Stimulated activated effector memory CD8-positive, alpha-beta T cell treated with anti-CD3 and anti-CD28 coated beads, Interleukin-12 subunit alpha, Interleukin-12 subunit beta, amount 100 ng/mL, for 72 hours (primary cell): Measurements from ENCODE around the gene INVS.
"Not testable (repeated sequence)": the region's sequence is repeated elsewhere in the genome, so short reads cannot be mapped to it uniquely, and the experiment has no call there.

ENCODE experiments used
- ATAC-seq: fragments of 150-1000 bp; cut with Tn5 transposase; 2 replicates; pipeline ENCODE4 v1.10.0; 2021
- DNase-seq, 2 donors: peaks; one replicate each; pipeline ENCODE4 v3.0.0; 2021 to 2022; ENCODE audit warnings: low spot score in 2 of 2
- H3K27ac Mint-ChIP-seq: one replicate; pipeline ENCODE4 v1.8.0; 2022; ENCODE audit warnings: mild to moderate bottlenecking, mixed read lengths
- H3K36me3 Mint-ChIP-seq: one replicate; pipeline ENCODE4 v1.8.0; 2022; ENCODE audit warnings: mild to moderate bottlenecking, mixed read lengths
- H3K4me1 Mint-ChIP-seq: one replicate; pipeline ENCODE4 v1.8.0; 2022; ENCODE audit warnings: mixed read lengths
- H3K4me3 Mint-ChIP-seq: one replicate; pipeline ENCODE4 v1.8.0; 2022; ENCODE audit warnings: mild to moderate bottlenecking, mixed read lengths
- H3K9me3 Mint-ChIP-seq: one replicate; pipeline ENCODE4 v1.8.0; 2022; ENCODE audit warnings: mixed read lengths

The INVS gene

DNA sequence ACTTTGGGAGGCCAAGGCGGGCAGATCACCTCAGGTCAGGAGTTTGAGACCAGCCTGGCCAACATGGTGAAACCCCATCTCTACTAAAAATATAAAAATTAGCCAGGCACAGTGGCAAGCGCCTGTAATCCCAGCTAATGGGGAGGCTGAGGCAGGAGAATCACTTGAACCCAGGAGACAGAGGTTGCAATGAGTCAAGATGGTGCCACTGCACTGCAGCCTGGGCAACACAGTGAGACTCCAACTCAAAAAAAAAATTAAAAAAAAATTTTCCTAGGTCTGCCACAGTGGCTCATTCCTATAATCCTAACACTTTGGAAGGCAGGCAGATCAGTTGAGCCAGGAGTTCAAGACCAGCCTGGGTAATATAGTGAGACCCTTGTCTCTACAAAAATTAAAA is 4.6 kb upstream of the INVS start:
- ATAC-seq, DNase-seq, H3K27ac Mint-ChIP-seq, H3K4me3 Mint-ChIP-seq, H3K9me3 Mint-ChIP-seq: not testable (repeated sequence)
- Mint-ChIP-seq H3K36me3 (peaks cover 12% of the 10 kb centered on the region), H3K4me1 (peaks cover 38% of the 10 kb centered on the region)

DNA sequence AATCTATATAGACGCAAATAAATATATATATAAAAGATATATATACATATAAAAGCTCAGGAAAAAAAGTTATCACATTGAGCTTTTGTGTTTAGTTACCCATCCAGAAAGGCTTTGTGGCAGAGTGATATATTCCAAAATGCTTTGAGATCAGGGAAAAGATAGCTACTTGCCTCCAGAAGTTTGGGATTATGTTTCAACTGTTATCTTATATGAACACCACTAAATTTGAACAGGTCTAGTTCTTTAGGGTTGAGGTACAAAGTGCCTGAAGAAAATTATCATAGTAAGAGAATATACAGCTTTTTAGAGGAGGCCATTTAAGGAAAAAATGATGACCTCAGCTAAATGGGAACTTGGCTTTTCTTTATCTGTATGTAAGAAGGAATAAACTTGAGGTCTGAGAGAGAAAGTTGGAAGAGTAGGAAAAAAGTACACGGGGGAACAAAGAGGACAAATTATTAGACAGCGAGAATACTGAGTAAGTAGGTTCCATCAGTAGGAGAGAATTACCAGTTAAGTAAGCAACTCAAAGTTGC is 2.6 kb upstream of the INVS start:
- peaks cover 40% of the 10 kb centered on the region for H3K4me1 Mint-ChIP-seq
- H3K4me3 Mint-ChIP-seq: no peak overlapping the region
- DNase-seq: no peak
- H3K36me3 Mint-ChIP-seq: peaks cover 12% of the 10 kb centered on the region
- H3K27ac Mint-ChIP-seq: no peak overlapping the region
- no peaks in the 10 kb centered on the region for H3K9me3 Mint-ChIP-seq
- no peak for ATAC-seq

DNA sequence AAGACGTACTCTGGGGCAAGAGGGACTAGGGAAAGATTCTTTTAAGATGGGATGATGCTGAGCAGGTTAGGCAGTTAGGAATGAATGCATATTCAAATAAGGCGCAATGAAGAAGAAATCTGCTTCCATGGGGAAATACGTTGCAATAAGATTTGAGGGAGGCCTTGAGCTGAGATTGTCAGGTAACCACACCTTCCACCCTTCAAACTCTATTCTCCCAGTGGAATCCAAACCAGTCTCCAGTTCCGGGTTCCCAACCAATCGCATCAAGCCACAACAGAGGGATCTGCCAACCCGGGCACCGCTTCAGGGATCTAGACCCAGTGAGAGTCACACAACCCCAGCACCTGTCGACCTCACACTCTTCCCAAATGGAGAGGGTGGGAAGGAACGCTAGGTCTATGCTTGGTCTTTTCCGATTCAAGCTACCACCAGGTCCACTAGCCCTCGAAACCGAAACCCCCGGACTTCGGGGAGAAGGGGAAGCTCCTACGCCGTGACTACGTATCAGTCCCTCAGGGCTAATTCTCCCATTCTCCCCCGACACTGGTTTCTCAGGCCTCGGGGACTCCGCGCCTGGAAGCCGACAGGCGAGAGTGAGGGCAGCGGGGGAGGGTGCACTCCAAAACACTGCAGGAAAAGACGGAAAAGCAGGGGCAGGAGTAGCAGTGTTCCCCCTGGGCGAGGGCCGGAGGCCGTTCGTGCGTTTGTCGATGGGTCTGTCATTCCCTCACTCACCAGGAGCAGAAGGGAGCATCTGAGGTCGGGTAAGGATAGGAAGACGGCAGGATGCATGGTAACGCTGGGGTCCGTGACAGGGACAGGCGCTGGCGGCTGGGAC is 777 bp upstream of the INVS start:
- H3K27ac Mint-ChIP-seq: peak overlapping the region; percentile 97
- peaks cover 28% of the 10 kb centered on the region for H3K4me1 Mint-ChIP-seq
- DNase-seq: peak in 1 of 2 donors; percentile 10
- H3K4me3 Mint-ChIP-seq: peak overlapping the region; percentile 97
- H3K9me3 Mint-ChIP-seq: no peaks in the 10 kb centered on the region
- ATAC-seq: peak; percentile 1
- peaks cover 12% of the 10 kb centered on the region for H3K36me3 Mint-ChIP-seq

DNA sequence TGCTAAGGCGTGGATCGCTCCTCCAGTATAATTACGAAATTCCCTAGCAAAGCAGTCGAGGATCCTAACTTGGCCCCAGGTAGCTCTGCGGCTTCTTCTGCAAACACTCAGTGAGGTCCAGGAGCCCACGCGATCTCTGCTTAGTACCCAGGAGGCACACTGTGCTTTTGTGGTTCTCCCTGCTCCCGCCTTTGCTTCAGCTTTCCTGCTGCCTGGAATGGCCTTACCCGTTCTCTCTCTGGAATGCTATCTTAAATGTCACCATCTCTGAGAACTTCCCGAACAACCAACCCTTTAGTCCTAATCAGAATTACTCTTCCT is 639 bp downstream of the INVS start:
- Mint-ChIP-seq H3K9me3 (no peaks in the 10 kb centered on the region), H3K4me3 (peak overlapping the region; percentile 97), H3K4me1 (peaks cover 21% of the 10 kb centered on the region), H3K27ac (peak overlapping the region; percentile 97), H3K36me3 (peaks cover 12% of the 10 kb centered on the region)
- no peak for ATAC-seq
- DNase-seq: no peak

DNA sequence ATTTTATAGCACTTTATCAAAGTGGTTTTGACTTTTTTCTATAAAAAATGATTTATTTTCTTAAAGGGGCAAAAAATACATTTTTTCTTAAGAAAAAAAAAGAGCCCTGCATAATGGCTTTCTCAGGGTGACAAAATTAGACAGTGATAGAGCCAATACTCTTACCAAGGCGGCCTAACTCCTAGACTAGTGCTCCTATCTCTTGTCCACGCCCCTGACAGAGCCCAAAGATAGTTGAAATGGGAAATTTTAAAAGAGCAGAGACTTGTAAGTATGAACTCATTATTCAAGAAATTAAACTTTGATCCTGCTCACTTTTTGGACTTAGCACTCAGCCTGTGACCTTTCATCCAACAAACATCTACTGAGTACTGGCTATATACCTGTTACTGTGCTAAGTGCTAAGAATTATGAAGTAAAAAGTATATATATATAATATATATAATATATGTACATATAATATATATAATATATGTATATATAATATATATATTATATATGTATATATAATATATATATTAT is 1.2 kb downstream of the INVS start:
- DNase-seq (no peak), ATAC-seq (no peak)
- H3K36me3 Mint-ChIP-seq: peaks cover 12% of the 10 kb centered on the region
- H3K4me1 Mint-ChIP-seq: peaks cover 21% of the 10 kb centered on the region
- no peaks in the 10 kb centered on the region for H3K9me3 Mint-ChIP-seq
- peak overlapping the region; percentile 97 for H3K4me3 Mint-ChIP-seq
- peak overlapping the region; percentile 97 for H3K27ac Mint-ChIP-seq

DNA sequence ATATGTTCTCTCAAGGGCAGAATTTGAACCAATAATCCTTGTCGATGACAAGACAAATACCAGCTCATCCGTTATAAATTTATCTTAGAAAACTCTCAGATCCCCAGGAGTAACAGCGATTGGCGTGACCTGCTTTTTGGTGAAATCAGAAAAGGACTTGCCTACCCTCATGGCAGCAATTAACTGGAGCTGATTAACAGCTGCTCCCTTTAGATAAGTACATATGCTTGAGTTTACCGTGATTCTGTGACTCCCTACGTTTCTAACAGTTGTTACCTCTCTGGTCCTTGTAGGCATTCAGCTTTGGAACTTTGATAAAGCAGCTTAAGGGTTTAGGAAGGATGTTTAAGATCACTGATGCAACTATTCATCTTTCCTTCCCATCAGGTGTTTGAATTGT is 2.6 kb downstream of the INVS start:
- ATAC-seq (no peak), DNase-seq (no peak)
- H3K36me3 Mint-ChIP-seq: peaks cover 12% of the 10 kb centered on the region
- no peaks in the 10 kb centered on the region for H3K9me3 Mint-ChIP-seq
- no peak overlapping the region for H3K4me3 Mint-ChIP-seq
- H3K27ac Mint-ChIP-seq: no peak overlapping the region
- H3K4me1 Mint-ChIP-seq: peaks cover 17% of the 10 kb centered on the region

DNA sequence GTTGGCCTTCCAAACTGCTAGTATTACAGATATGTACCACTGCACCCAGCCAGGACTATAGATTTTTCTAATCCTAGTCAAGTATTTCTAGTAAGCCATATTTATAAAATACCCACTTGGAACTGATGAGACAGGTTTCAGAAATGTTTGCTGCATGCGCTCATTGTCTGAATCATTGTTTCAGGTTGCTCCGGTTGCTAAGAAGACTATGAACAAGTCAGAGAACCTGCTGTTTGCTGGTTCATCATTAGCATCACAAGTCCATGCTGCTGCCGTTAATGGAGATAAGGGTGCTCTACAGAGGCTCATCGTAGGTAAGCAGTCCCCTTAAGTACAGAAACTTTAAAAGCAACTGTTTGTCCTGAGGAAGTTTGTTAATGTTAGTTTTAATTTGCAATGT is 5.3 kb downstream of the INVS start:
- Mint-ChIP-seq H3K27ac (no peak overlapping the region), H3K4me1 (peaks cover 9% of the 10 kb centered on the region), H3K9me3 (no peaks in the 10 kb centered on the region), H3K36me3 (peaks cover 10% of the 10 kb centered on the region), H3K4me3 (no peak overlapping the region)
- peak; percentile 40 for ATAC-seq
- no peak for DNase-seq

DNA sequence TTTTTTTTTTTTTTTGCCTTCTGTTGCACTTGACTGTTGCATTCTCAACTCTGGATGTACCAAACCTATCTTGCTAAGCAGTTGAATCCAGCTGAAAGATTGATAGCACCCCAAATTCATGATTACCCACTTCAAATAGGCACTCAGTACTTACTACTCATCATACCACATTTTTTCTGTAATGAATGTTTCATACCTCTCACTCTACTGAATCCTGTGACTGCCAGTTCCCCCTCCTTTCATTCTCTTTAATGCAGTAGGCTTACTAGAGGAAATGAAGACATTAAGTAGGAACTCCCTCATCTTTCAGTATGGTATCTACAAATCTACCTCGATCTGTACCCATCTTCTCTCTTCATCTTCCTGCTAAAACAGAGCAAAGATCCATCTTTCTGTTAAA is 6.8 kb downstream of the INVS start:
- no peak overlapping the region for H3K27ac Mint-ChIP-seq
- no peak for DNase-seq
- ATAC-seq: peak; percentile 90
- peaks cover 22% of the 10 kb centered on the region for H3K36me3 Mint-ChIP-seq
- H3K4me3 Mint-ChIP-seq: no peak overlapping the region
- H3K4me1 Mint-ChIP-seq: no peaks in the 10 kb centered on the region
- no peaks in the 10 kb centered on the region for H3K9me3 Mint-ChIP-seq

DNA sequence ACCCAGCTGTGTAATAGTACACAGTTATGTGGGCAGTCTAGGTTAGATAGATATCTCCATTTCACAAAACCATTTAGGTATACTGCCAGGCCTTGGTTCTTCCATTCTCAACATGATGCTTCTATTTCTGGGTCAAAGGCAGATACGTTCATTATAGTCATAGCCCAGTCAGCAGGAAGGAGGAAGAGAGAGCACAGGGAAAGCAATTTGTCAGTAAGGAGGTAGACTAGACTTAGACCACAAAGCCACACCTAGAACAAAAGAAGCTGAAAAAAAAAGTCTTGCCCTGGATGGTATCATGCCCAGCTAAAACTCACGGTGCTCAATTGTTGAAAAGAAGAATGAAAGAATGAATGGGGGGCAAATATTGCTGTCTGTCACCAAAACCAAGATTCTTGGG is 7.6 kb downstream of the INVS start:
- H3K4me3 Mint-ChIP-seq: no peak overlapping the region
- H3K27ac Mint-ChIP-seq: no peak overlapping the region
- peak; percentile 67 for ATAC-seq
- DNase-seq: no peak
- peaks cover 29% of the 10 kb centered on the region for H3K36me3 Mint-ChIP-seq
- no peaks in the 10 kb centered on the region for H3K9me3 Mint-ChIP-seq
- no peaks in the 10 kb centered on the region for H3K4me1 Mint-ChIP-seq

DNA sequence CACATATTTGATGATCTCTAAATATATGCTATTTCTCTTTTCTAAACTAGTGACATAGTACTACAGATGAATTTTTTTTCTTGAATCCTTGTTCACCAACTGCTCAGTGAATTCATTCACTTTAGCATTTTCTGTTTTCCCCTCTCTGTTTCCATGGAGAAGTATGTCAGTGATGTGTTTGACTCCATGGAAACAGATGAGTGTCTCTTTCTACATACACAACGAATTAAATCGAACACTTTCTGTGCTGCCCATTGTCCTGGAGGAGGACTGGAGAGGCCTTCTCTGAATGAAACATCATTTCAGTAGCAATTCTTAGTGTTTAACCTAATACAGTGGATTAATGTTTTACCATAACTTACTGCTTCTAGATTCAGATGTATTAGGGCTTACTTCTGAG is 9.5 kb downstream of the INVS start:
- Mint-ChIP-seq H3K27ac (no peak overlapping the region), H3K36me3 (peaks cover 35% of the 10 kb centered on the region), H3K4me3 (no peak overlapping the region), H3K4me1 (peaks cover 5% of the 10 kb centered on the region), H3K9me3 (no peaks in the 10 kb centered on the region)
- ATAC-seq: no peak
- DNase-seq: no peak

DNA sequence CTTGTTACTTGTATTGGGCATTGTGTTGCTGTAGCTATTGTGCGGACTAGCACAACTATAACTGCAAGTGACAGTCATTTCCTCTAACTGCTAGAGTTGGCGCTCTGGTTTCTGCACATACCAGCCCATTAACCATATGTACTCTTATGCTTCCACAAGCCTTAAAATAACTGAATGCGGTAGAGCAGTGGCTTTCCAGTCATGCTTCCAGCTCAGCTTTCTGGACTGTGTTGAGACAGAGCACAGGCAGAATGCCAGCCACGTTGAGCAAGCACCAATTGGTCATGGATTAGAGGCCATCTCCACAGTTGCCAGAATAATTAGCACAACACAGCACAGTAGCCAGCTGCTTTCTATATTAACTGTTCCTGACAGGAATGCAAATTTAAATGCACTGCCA is 12.2 kb downstream of the INVS start:
- no peak overlapping the region for H3K4me3 Mint-ChIP-seq
- no peaks in the 10 kb centered on the region for H3K9me3 Mint-ChIP-seq
- ATAC-seq: no peak
- no peak for DNase-seq
- peaks cover 9% of the 10 kb centered on the region for H3K4me1 Mint-ChIP-seq
- H3K36me3 Mint-ChIP-seq: peaks cover 35% of the 10 kb centered on the region
- no peak overlapping the region for H3K27ac Mint-ChIP-seq

DNA sequence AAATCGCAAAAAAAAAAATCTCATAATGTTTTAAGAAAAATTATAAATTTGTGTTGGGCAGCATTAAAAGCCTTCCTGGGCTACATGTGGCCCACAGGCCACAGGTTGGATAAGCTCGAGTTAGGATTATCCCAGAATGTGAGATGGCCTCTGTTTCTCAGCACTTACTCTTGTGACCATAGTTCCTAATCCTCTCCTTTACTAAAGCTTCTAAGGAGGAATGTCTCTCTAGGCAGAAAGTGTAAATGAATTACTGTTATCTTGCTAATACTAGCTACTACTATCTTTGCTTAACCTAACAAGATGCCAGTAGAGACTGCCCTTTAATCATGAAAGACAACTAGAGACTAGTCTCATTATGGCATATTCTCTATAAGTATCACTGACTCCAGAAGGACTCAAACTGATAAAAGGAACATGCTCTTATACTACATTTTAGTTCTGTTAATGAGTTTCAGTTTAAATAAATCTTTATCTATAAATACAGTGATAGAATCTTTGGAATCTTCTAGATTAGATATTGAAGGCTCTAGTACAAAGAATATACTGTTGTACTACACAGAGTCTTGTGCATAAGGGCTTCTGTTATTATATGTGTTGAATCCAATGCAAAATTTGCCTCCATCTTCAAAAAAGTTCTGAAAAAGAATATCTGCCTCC is 13.8 kb downstream of the INVS start:
- DNase-seq (no peak), ATAC-seq (no peak)
- Mint-ChIP-seq H3K9me3 (no peaks in the 10 kb centered on the region), H3K27ac (peak overlapping the region; percentile 18), H3K4me1 (peaks cover 9% of the 10 kb centered on the region), H3K4me3 (no peak overlapping the region), H3K36me3 (peaks cover 35% of the 10 kb centered on the region)

DNA sequence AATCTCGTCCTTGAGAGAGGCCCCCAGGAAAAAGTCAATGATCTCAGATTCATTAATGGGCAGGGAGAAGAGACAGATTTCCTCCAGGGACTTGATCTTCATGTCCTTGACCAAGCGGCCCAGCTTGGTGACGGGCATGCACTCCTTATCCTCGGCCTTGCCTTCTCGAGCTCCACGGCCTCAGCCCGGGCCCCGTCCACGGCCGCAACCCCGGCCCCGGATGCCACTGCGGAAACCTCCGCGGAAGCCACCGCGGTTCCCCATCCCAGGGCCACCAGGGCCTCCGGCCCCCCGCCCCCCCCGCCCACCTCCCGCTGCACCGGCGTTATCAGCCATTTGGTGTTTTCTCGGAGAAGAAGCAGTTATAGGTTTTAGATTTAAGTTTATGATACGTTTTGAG is 18.3 kb downstream of the INVS start:
- H3K4me1 Mint-ChIP-seq: peaks cover 19% of the 10 kb centered on the region
- no peak overlapping the region for H3K27ac Mint-ChIP-seq
- H3K36me3 Mint-ChIP-seq: peaks cover under 1% of the 10 kb centered on the region
- no peak overlapping the region for H3K4me3 Mint-ChIP-seq
- DNase-seq: no peak
- no peaks in the 10 kb centered on the region for H3K9me3 Mint-ChIP-seq
- ATAC-seq: no peak

DNA sequence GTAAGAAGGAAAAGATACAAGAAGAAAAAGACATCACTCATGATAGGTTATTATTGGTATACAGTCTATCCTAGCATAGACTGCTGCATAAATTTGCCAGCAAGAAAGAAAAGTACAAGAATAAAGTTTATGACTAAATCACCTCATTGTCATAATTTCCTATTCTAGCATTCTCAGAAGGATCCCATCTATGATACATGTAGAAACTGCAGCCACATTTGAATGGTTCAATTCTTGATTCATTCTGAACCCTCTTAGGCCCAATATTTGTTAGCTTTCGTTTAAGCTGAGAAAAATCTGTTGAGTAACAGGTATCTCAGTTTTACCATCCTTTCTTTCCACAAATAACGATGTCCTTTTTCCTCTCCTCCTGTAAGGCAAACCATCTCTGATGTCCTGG is 21.2 kb downstream of the INVS start:
- no peak for DNase-seq
- no peaks in the 10 kb centered on the region for H3K9me3 Mint-ChIP-seq
- H3K27ac Mint-ChIP-seq: peak overlapping the region; percentile 10
- ATAC-seq: peak; percentile 92
- H3K36me3 Mint-ChIP-seq: no peaks in the 10 kb centered on the region
- H3K4me1 Mint-ChIP-seq: peaks cover 10% of the 10 kb centered on the region
- no peak overlapping the region for H3K4me3 Mint-ChIP-seq

DNA sequence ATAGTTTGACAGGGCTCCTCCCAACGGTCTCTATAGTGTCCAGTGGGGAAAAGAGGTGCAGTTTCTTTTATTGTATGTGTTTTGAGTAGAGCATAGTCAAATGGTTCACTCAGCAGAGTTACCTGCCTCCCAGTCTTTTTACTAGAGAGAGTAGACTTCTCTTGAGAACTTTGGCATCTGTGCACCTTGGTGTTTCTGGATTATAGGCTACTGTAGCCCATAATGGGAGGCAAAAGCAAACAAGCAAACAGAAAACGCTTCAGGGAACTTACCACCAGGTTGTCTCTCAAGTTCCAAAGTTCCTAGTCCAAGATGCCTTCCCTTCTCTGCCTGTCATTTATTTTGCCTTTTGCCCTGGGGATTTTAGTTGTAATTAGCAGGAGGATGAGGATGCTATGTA is 26.2 kb downstream of the INVS start:
- H3K9me3 Mint-ChIP-seq: no peaks in the 10 kb centered on the region
- ATAC-seq: no peak
- H3K36me3 Mint-ChIP-seq: peaks cover 36% of the 10 kb centered on the region
- no peak for DNase-seq
- no peak overlapping the region for H3K4me3 Mint-ChIP-seq
- H3K27ac Mint-ChIP-seq: no peak overlapping the region
- peaks cover 6% of the 10 kb centered on the region for H3K4me1 Mint-ChIP-seq

DNA sequence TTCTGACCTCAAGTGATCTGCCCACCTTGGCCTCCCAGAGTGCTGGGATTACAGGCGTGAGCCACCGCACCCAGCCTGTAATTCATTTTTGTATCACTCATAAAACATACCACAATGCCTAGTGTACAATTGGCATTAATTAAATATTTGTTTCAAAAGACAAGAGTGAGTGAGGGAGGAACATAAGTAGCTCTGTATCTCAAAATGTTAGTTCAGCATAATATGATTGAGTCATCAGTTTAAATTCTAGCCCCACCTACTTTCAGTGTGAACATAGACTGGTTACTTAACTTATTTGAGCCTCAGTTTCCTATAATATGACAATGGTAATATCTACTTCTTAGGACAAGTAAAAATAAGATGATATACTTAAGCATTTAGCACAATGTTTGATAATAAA is 26.9 kb downstream of the INVS start:
- Mint-ChIP-seq H3K4me1 (no peaks in the 10 kb centered on the region), H3K4me3 (no peak overlapping the region), H3K27ac (no peak overlapping the region), H3K36me3 (peaks cover 36% of the 10 kb centered on the region), H3K9me3 (no peaks in the 10 kb centered on the region)
- DNase-seq (no peak), ATAC-seq (no peak)
